Measurements from ENCODE around the gene FXYD5. TPM values are rescaled to one million over a fixed set of nuclear protein-coding genes. Genes with fewer than 3 reads are reported as not detected.

FXYD5 gene
- total RNA-seq, 1 experiment from 2014 or later: 12.7 TPM

GRCh38 chr19:35135389-35135909, 19.1 kb upstream of the FXYD5 start:
- H3K4me1 ChIP-seq (ENCODE audit: insufficient read depth, low read length, poor library complexity, severe bottlenecking): no peaks in the 10 kb centered on the region
- no peak overlapping the region for H3K4me3 ChIP-seq (ENCODE audit: low read depth, low read length, poor library complexity, severe bottlenecking)
- no peak overlapping the region for H3K27ac ChIP-seq (ENCODE audit: low read depth, low read length, poor library complexity, severe bottlenecking)
- no TSS peak for BruUV-seq (replicated peaks)
- no peaks in the 10 kb centered on the region for H3K9me3 ChIP-seq (ENCODE audit: low read depth, low read length, poor library complexity, severe bottlenecking)
- POLR2A ChIA-PET (ENCODE audit: low non-redundant PET): interaction anchor here (0.7 kb wide), 1 partner anchor 368 kb away, joined by 3 read pairs; no protein-coding TSS in a partner anchor
- CTCF ChIA-PET: interaction anchor here (0.5 to 1.2 kb wide), 2 partner anchors 18 to 21 kb away, joined by 5 to 7 read pairs; no protein-coding TSS in a partner anchor
- intact Hi-C loops (cut with micrococcal nuclease; ENCODE audit: unreplicated experiment): loop anchor here (2.0 kb wide), 1 partner anchor 69 kb away; no protein-coding TSS in a partner anchor
- DNase-seq (ENCODE audit: low spot score): peak; percentile 72
- H3K36me3 ChIP-seq (ENCODE audit: insufficient read depth, low read length, poor library complexity, severe bottlenecking): no peaks in the 10 kb centered on the region
- H3K27me3 ChIP-seq (replicated peaks; ENCODE audit: insufficient read depth, low read depth, low read length, poor library complexity): no peaks in the 10 kb centered on the region
- TF ChIP-seq CTCF (conservative IDR thresholded peaks at IDR 0.05; ENCODE audit: low read depth, low read length) (peak; percentile 83), EZH2 (IDR thresholded peaks at IDR 0.05; ENCODE audit: borderline replicate concordance, low read depth, low read length, poor library complexity, severe bottlenecking) (no peak)

GRCh38 chr19:35136231-35136630, 18.3 kb upstream of the FXYD5 start:
- BruUV-seq (replicated peaks): no TSS peak
- POLR2A ChIA-PET (ENCODE audit: low non-redundant PET): interaction anchor here (0.7 kb wide), 1 partner anchor 369 kb away, joined by 3 read pairs; no protein-coding TSS in a partner anchor
- intact Hi-C loops (cut with micrococcal nuclease; ENCODE audit: unreplicated experiment): no loop called here
- Histone ChIP-seq H3K36me3 (ENCODE audit: insufficient read depth, low read length, poor library complexity, severe bottlenecking) (no peaks in the 10 kb centered on the region), H3K9me3 (ENCODE audit: low read depth, low read length, poor library complexity, severe bottlenecking) (no peaks in the 10 kb centered on the region), H3K27ac (ENCODE audit: low read depth, low read length, poor library complexity, severe bottlenecking) (no peak overlapping the region), H3K4me3 (ENCODE audit: low read depth, low read length, poor library complexity, severe bottlenecking) (no peak overlapping the region), H3K4me1 (ENCODE audit: insufficient read depth, low read length, poor library complexity, severe bottlenecking) (no peaks in the 10 kb centered on the region), H3K27me3 (replicated peaks; ENCODE audit: insufficient read depth, low read depth, low read length, poor library complexity) (no peaks in the 10 kb centered on the region)
- CTCF ChIA-PET: interaction anchor here (1.2 kb wide), 1 partner anchor 21 kb away, joined by 5 read pairs; no protein-coding TSS in a partner anchor
- no peak for TF ChIP-seq CTCF (conservative IDR thresholded peaks at IDR 0.05; ENCODE audit: low read depth, low read length)
- TF ChIP-seq EZH2 (IDR thresholded peaks at IDR 0.05; ENCODE audit: borderline replicate concordance, low read depth, low read length, poor library complexity, severe bottlenecking): no peak
- DNase-seq (ENCODE audit: low spot score): no peak

- intact Hi-C loops (cut with micrococcal nuclease; ENCODE audit: unreplicated experiment): no loop called here
- Histone ChIP-seq H3K4me1 (ENCODE audit: insufficient read depth, low read length, poor library complexity, severe bottlenecking) (peaks cover 9% of the 10 kb centered on the region), H3K9me3 (ENCODE audit: low read depth, low read length, poor library complexity, severe bottlenecking) (no peaks in the 10 kb centered on the region), H3K27me3 (replicated peaks; ENCODE audit: insufficient read depth, low read depth, low read length, poor library complexity) (no peaks in the 10 kb centered on the region), H3K36me3 (ENCODE audit: insufficient read depth, low read length, poor library complexity, severe bottlenecking) (no peaks in the 10 kb centered on the region), H3K4me3 (ENCODE audit: low read depth, low read length, poor library complexity, severe bottlenecking) (no peak overlapping the region), H3K27ac (ENCODE audit: low read depth, low read length, poor library complexity, severe bottlenecking) (no peak overlapping the region)
- POLR2A ChIA-PET (ENCODE audit: low non-redundant PET): no interaction called here
- DNase-seq (ENCODE audit: low spot score): no peak
- TF ChIP-seq EZH2 (IDR thresholded peaks at IDR 0.05; ENCODE audit: borderline replicate concordance, low read depth, low read length, poor library complexity, severe bottlenecking) (no peak), CTCF (conservative IDR thresholded peaks at IDR 0.05; ENCODE audit: low read depth, low read length) (no peak)
- CTCF ChIA-PET: no interaction called here
- no TSS peak for BruUV-seq (replicated peaks)
These were observed 17.4 kb upstream of the FXYD5 start for GRCh38 chr19:35136977-35137702.

Data from A673 (cell line).